GM12891 (cell line): Measurements from ENCODE around the gene AMMECR1.

Source experiments
- PAX5 ChIP-seq: IDR thresholded peaks from 2 replicates; pipeline ENCODE4 v1.6.1; 2011; ENCODE audit warnings: low read length, moderate library complexity, mild to moderate bottlenecking; ENCODE audit not compliant: insufficient read depth, severe bottlenecking
- POLR2A ChIP-seq: IDR thresholded peaks from 2 replicates; pipeline ENCODE4 v1.6.1; 2011; ENCODE audit warnings: low read depth, low read length, control low read depth
- POLR2AphosphoS5 ChIP-seq: IDR thresholded peaks from 2 replicates; pipeline ENCODE4 v1.6.1; 2011; ENCODE audit warnings: low read depth, low read length, control low read depth
- SPI1 ChIP-seq: IDR thresholded peaks from 2 replicates; pipeline ENCODE4 v1.6.1; 2011; ENCODE audit warnings: low read depth, low read length, control low read depth

GRCh38 chrX:110218591-110218990 is 99.3 kb downstream of the AMMECR1 start:
- no peak for TF ChIP-seq PAX5
- TF ChIP-seq POLR2A, result no peak
- TF ChIP-seq POLR2AphosphoS5, result no peak
- TF ChIP-seq SPI1, result no peak
